Ishikawa (cell line): ENCODE data around the gene NKAIN2.

Experiments used
- CEBPB ChIP-seq: IDR thresholded peaks from 2 replicates; pipeline ENCODE4 v1.6.1; 2012
- EP300 ChIP-seq: IDR thresholded peaks from 2 replicates; pipeline ENCODE4 v1.6.1; 2012; ENCODE audit warnings: borderline replicate concordance
- FOXM1 ChIP-seq: IDR thresholded peaks from 2 replicates; pipeline ENCODE4 v1.6.1; 2012; ENCODE audit warnings: low read depth, borderline replicate concordance
- TAF1 ChIP-seq: IDR thresholded peaks from 2 replicates; pipeline ENCODE4 v1.6.1; 2012; ENCODE audit warnings: low read depth, mild to moderate bottlenecking
- TF ChIP-seq, protein P1 (sequence below): IDR thresholded peaks from 2 replicates; pipeline ENCODE4 v1.6.1; 2012; ENCODE audit warnings: low read depth, mild to moderate bottlenecking

- TF ChIP-seq CEBPB (no peak), FOXM1 (no peak), TAF1 (no peak), EP300 (no peak)
- TF ChIP-seq, protein P1, sequence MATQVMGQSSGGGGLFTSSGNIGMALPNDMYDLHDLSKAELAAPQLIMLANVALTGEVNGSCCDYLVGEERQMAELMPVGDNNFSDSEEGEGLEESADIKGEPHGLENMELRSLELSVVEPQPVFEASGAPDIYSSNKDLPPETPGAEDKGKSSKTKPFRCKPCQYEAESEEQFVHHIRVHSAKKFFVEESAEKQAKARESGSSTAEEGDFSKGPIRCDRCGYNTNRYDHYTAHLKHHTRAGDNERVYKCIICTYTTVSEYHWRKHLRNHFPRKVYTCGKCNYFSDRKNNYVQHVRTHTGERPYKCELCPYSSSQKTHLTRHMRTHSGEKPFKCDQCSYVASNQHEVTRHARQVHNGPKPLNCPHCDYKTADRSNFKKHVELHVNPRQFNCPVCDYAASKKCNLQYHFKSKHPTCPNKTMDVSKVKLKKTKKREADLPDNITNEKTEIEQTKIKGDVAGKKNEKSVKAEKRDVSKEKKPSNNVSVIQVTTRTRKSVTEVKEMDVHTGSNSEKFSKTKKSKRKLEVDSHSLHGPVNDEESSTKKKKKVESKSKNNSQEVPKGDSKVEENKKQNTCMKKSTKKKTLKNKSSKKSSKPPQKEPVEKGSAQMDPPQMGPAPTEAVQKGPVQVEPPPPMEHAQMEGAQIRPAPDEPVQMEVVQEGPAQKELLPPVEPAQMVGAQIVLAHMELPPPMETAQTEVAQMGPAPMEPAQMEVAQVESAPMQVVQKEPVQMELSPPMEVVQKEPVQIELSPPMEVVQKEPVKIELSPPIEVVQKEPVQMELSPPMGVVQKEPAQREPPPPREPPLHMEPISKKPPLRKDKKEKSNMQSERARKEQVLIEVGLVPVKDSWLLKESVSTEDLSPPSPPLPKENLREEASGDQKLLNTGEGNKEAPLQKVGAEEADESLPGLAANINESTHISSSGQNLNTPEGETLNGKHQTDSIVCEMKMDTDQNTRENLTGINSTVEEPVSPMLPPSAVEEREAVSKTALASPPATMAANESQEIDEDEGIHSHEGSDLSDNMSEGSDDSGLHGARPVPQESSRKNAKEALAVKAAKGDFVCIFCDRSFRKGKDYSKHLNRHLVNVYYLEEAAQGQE, result no peak
Observed at GRCh38 chr6:124199286-124199685, 395.6 kb downstream of the NKAIN2 start.
